ENCODE measurements around the gene TMEM220. TPM values are rescaled to one million over a fixed set of nuclear protein-coding genes. Genes with fewer than 3 reads are reported as not detected.

Gene TMEM220
- total and polyA plus RNA-seq, 2 of the 4 experiments (the other 2 are of a cell fraction), result 1.1 to 1.9 TPM

GRCh38 chr17:10699856-10700255, 30.0 kb downstream of the TMEM220 start:
- H3K14ac ChIP-seq (replicated peaks; ENCODE audit: low read depth, low read length), result no peak overlapping the region
- in situ Hi-C loops (cut with MboI; ENCODE audit: low sequenced_read_pairs) (no loop called here), intact Hi-C loops (cut with micrococcal nuclease) (loop anchor here (5.0 kb wide), 1 partner anchor 53 kb away; no protein-coding TSS in a partner anchor), dilution Hi-C loops (cut with HindIII; ENCODE audit: low sequenced_read_pairs, unreplicated experiment) (no loop called here)
- H2BK15ac ChIP-seq (ENCODE audit: low read depth, low read length), result no peak overlapping the region
- H2AFZ ChIP-seq (replicated peaks; ENCODE audit: low read length, poor library complexity), result no peak overlapping the region
- H3K79me1 ChIP-seq (ENCODE audit: low read depth in 1 of 2, low read length in 2 of 2), result peaks cover 25 to 54% of the 10 kb centered on the region in 2 experiments
- TF ChIP-seq NFE2L2 (IDR thresholded peaks at IDR 0.05; ENCODE audit: low read depth, low read length), result no peak
- TF ChIP-seq USF2 (IDR thresholded peaks at IDR 0.05; ENCODE audit: low read depth, low read length), result no peak
- no peak for TF ChIP-seq CEBPB (IDR thresholded peaks at IDR 0.05; ENCODE audit: low read depth, low read length)
- no peak for TF ChIP-seq RAD21 (IDR thresholded peaks at IDR 0.05; ENCODE audit: low read length)
- no peak for TF ChIP-seq RFX5 (IDR thresholded peaks at IDR 0.05; ENCODE audit: low read depth, low read length)
- TF ChIP-seq CTCF (conservative IDR thresholded peaks at IDR 0.05; ENCODE audit: low read depth, low read length), result no peak
- TF ChIP-seq POLR2A (IDR thresholded peaks at IDR 0.05; ENCODE audit: low read depth, low read length), result no peak
- BruUV-seq (replicated peaks), result no TSS peak
- H3K9me1 ChIP-seq (ENCODE audit: insufficient read depth, low read length), result no peaks in the 10 kb centered on the region
- no peaks in the 10 kb centered on the region for H4K20me1 ChIP-seq (ENCODE audit: insufficient read depth, low read length)
- H3K4me3 ChIP-seq (ENCODE audit: insufficient read depth, low read depth, low read length), result no peak overlapping the region
- H3K18ac ChIP-seq (ENCODE audit: low read depth, low read length), result no peak overlapping the region
- no peak overlapping the region for H3K4ac ChIP-seq (ENCODE audit: low read depth, low read length)
- H4K91ac ChIP-seq (ENCODE audit: insufficient read depth, low read depth, low read length), result no peak overlapping the region
- no peak overlapping the region for H3K4me2 ChIP-seq (ENCODE audit: low read depth, low read length)
- no peak overlapping the region for H3K27ac ChIP-seq (ENCODE audit: insufficient read depth, low read length)
- DNase-seq (no peak), ATAC-seq (ENCODE audit: low read depth) (no peak)
- peaks cover 4% of the 10 kb centered on the region for H3K36me3 ChIP-seq (ENCODE audit: control insufficient read depth, insufficient read depth, low read length)
- no peak overlapping the region for H4K5ac ChIP-seq (ENCODE audit: low read depth, low read length)
- ChIA-PET CTCF (interaction anchor here (0.6 kb wide), 1 partner anchor 23 kb away, joined by 3 read pairs; no protein-coding TSS in a partner anchor), POLR2A (ENCODE audit: unreplicated experiment) (interaction anchor here (0.6 kb wide), 1 partner anchor 23 kb away, joined by 5 read pairs; no protein-coding TSS in a partner anchor)
- H2BK120ac ChIP-seq (ENCODE audit: low read depth, low read length), result no peak overlapping the region
- H3K56ac ChIP-seq (ENCODE audit: extremely low read depth, insufficient read depth, low read length), result no peak overlapping the region
- no peaks in the 10 kb centered on the region for H3K9me3 ChIP-seq (ENCODE audit: control insufficient read depth, insufficient read depth, low read length)
- H4K8ac ChIP-seq (ENCODE audit: low read depth in 2 of 2, low read length in 2 of 2), result peak overlapping the region in 1 of 2 experiments; percentile 36; a peak in 1 of 4 replicates
- peak overlapping the region; percentile 59; the same call in 1 of the 2 replicates for H3K23ac ChIP-seq (ENCODE audit: low read depth, low read length)
- no peak overlapping the region for H2BK5ac ChIP-seq (ENCODE audit: low read depth, low read length, poor library complexity, severe bottlenecking)
- no peak overlapping the region for H2BK20ac ChIP-seq (ENCODE audit: low read depth, low read length)
- H3K4me1 ChIP-seq (ENCODE audit: control insufficient read depth, insufficient read depth, low read length), result peaks cover 2% of the 10 kb centered on the region
- H3K9ac ChIP-seq (ENCODE audit: low read depth, low read length), result no peak overlapping the region
- H3K27me3 ChIP-seq (ENCODE audit: control insufficient read depth, insufficient read depth, low read length), result no peaks in the 10 kb centered on the region
- WGBS, 2 experiments (ENCODE audit: extremely low coverage in 2 of 2, insufficient read length in 1 of 2), result no CpG with 5 or more reads among the region's 1 CpG
- no peak overlapping the region for H2AK9ac ChIP-seq (replicated peaks; ENCODE audit: low read depth, low read length, poor library complexity)
- no peak overlapping the region for H2AK5ac ChIP-seq (ENCODE audit: low read depth, low read length)

Data from IMR-90 (cell line).